ENCODE measurements around the gene DIMT1. TPM values are rescaled to one million over a fixed set of nuclear protein-coding genes. Genes with fewer than 3 reads are reported as not detected.

The DIMT1 gene
- total RNA-seq, 1 donor from 2014 or later, result 19.5 TPM

GRCh38 chr5:62341783-62342475 is 61.8 kb downstream of the DIMT1 start:
- H3K27ac Mint-ChIP-seq (ENCODE audit: unreplicated experiment), result no peak overlapping the region
- no peaks in the 10 kb centered on the region for H3K9me3 Mint-ChIP-seq (ENCODE audit: unreplicated experiment)
- TF ChIP-seq, protein P1, sequence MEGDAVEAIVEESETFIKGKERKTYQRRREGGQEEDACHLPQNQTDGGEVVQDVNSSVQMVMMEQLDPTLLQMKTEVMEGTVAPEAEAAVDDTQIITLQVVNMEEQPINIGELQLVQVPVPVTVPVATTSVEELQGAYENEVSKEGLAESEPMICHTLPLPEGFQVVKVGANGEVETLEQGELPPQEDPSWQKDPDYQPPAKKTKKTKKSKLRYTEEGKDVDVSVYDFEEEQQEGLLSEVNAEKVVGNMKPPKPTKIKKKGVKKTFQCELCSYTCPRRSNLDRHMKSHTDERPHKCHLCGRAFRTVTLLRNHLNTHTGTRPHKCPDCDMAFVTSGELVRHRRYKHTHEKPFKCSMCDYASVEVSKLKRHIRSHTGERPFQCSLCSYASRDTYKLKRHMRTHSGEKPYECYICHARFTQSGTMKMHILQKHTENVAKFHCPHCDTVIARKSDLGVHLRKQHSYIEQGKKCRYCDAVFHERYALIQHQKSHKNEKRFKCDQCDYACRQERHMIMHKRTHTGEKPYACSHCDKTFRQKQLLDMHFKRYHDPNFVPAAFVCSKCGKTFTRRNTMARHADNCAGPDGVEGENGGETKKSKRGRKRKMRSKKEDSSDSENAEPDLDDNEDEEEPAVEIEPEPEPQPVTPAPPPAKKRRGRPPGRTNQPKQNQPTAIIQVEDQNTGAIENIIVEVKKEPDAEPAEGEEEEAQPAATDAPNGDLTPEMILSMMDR (IDR thresholded peaks at IDR 0.05), result no peak
- peaks cover 2% of the 10 kb centered on the region for H3K4me1 Mint-ChIP-seq (ENCODE audit: unreplicated experiment)
- H3K36me3 Mint-ChIP-seq (ENCODE audit: unreplicated experiment), result no peaks in the 10 kb centered on the region
- no peak overlapping the region for H3K4me3 Mint-ChIP-seq (ENCODE audit: unreplicated experiment)
- no peaks in the 10 kb centered on the region for H3K27me3 Mint-ChIP-seq (ENCODE audit: unreplicated experiment)
- DNase-seq (ENCODE audit: extremely low spot score, unreplicated experiment), result no peak

DNA sequence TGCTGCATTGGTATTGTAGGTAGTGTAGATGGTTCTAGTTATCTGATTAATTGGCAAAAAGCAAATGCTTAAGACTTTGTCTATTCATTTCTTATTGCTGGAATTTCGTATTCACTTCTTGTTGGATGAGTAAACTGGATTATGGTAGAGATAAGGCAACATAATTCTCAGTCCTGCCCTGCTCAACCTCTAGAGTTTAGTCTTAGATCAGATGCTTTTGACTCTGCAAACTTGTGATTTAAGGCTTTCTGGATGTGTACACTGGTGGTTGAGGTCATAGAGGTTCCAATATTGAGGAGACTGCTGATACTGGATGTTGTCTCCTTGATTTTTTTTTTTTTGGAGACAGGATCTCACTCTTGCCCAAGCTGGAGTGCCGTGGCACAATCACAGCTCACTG is 62.7 kb downstream of the DIMT1 start:
- Mint-ChIP-seq H3K36me3 (ENCODE audit: unreplicated experiment) (no peaks in the 10 kb centered on the region), H3K4me1 (ENCODE audit: unreplicated experiment) (peaks cover 3% of the 10 kb centered on the region), H3K4me3 (ENCODE audit: unreplicated experiment) (no peak overlapping the region), H3K9me3 (ENCODE audit: unreplicated experiment) (no peaks in the 10 kb centered on the region), H3K27ac (ENCODE audit: unreplicated experiment) (no peak overlapping the region), H3K27me3 (ENCODE audit: unreplicated experiment) (no peaks in the 10 kb centered on the region)
- TF ChIP-seq, protein P1 (IDR thresholded peaks at IDR 0.05), result no peak
- DNase-seq (ENCODE audit: extremely low spot score, unreplicated experiment), result no peak

DNA sequence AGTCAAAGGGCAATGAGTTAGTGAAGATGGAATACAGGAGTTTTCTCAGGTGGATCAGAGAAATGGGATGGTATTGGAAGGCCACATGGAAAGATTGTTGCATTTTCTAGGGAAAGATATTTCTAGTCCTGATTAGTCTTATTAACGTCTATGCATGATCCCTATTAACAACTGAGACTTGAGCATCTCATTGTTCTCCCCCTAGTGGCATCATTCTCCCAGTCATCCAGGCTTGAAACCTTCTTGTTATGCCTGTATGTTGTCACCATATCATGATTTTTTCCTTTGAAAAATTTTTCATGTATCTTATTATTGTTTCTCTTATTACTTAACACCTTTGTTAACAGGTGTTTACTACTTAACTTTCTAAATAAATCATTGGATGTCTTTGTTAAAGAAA is 63.3 kb downstream of the DIMT1 start:
- Mint-ChIP-seq H3K36me3 (ENCODE audit: unreplicated experiment) (no peaks in the 10 kb centered on the region), H3K4me1 (ENCODE audit: unreplicated experiment) (peaks cover 3% of the 10 kb centered on the region), H3K4me3 (ENCODE audit: unreplicated experiment) (no peak overlapping the region), H3K9me3 (ENCODE audit: unreplicated experiment) (no peaks in the 10 kb centered on the region), H3K27ac (ENCODE audit: unreplicated experiment) (no peak overlapping the region), H3K27me3 (ENCODE audit: unreplicated experiment) (no peaks in the 10 kb centered on the region)
- no peak for DNase-seq (ENCODE audit: extremely low spot score, unreplicated experiment)
- TF ChIP-seq, protein P1 (IDR thresholded peaks at IDR 0.05), result peak; percentile 36

Other genes starting within 250 kb of the DIMT1 start
- 38.7 and 40.4 TPM in 2 replicates for gene KIF2A, start 97.7 kb downstream of the DIMT1 start, total RNA-seq
- 29.9 and 30.6 TPM in 2 replicates for gene IPO11, start 8.9 kb upstream of the DIMT1 start, total RNA-seq
- 0.73 and 1.6 TPM in 2 replicates for gene LRRC70, start 174.9 kb upstream of the DIMT1 start, total RNA-seq